NCI-H1105 (cell line): Measurements from ENCODE around the gene ZNF560.
A peak's percentile ranks its signal among the peaks of the same experiment; 100 is the strongest.

Experiments used
- DNase-seq: peaks from one replicate; lab custom pipeline; 2025; lab: John Stamatoyannopoulos, UW

Gene ZNF560

GRCh38 chr19:9435279-9436268 lies 62.8 kb downstream of the ZNF560 start, which contains the start of gene ZNF266:
Gene ZNF266 (minus strand): TSS chr19:9435573. CDS start chr19:9420089, 15,484 bp downstream.
- peak; percentile 91 for DNase-seq

DNA sequence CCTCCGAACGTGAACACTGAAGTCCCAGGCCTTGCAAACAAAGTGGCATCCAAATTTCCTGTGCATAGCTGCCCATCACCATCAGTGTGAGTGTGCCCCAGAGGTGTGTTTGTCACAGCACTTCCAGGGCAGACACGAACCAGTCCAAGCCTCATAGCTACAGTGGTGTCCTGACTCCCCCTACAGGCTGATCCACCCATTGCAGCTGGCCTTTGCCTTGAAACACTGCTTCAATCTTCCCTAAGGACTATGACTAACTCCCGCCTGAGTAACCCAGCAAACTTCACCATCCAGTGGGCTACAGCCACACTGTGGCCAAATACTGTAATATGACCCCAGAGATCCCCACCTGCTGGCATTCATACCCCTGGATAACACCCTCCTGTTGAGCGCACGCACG lies 66.9 kb downstream of the ZNF560 start:
- DNase-seq: no peak

- DNase-seq: no peak
Measured at GRCh38 chr19:9430444-9430843, 68.0 kb downstream of the ZNF560 start.

GRCh38 chr19:9427941-9428340 lies 70.5 kb downstream of the ZNF560 start:
- no peak for DNase-seq
